DND-41 (cell line): ENCODE data around the gene SLK.

Experiments
- CTCF ChIP-seq: IDR thresholded peaks from 2 replicates; pipeline ENCODE4 v1.5.1; 2012; ENCODE audit warnings: borderline replicate concordance, low read length, moderate library complexity, mild to moderate bottlenecking; ENCODE audit not compliant: poor library complexity, severe bottlenecking; ENCODE audit errors: extremely low read depth
- EZH2 ChIP-seq: IDR thresholded peaks from 3 replicates; pipeline ENCODE4 v1.6.1; 2012; ENCODE audit warnings: borderline replicate concordance, low read depth, mild to moderate bottlenecking, moderate library complexity, low read length, inconsistent platforms; ENCODE audit not compliant: severe bottlenecking

- TF ChIP-seq CTCF, result no peak
- no peak for TF ChIP-seq EZH2
Observed at GRCh38 chr10:103954543-103954942, 12.4 kb upstream of the SLK start.
